Osteoblast (primary cell): ENCODE data around the gene VIT. TPM values are rescaled to one million over a fixed set of nuclear protein-coding genes. Genes with fewer than 3 reads are reported as not detected.

Experiments
- DNase-seq: peaks from one replicate; pipeline ENCODE4 v3.0.0; 2011; ENCODE audit warnings: low spot score, mixed read lengths; ENCODE audit not compliant: insufficient read length; ENCODE audit errors: missing footprints
- H2AFZ ChIP-seq: 2 replicates; pipeline ENCODE4 v1.6.0; 2011; ENCODE audit warnings: mild to moderate bottlenecking, low read length
- H3K27ac ChIP-seq: 2 replicates; pipeline ENCODE4 v1.5.1; 2011; ENCODE audit warnings: mild to moderate bottlenecking, low read depth, low read length, moderate library complexity
- H3K27me3 ChIP-seq: 2 replicates; pipeline ENCODE4 v1.6.0; 2012; ENCODE audit warnings: mild to moderate bottlenecking, control low read depth, inconsistent platforms, low read length, moderate library complexity; ENCODE audit not compliant: insufficient read depth
- H3K36me3 ChIP-seq: 2 replicates; pipeline ENCODE4 v1.5.1; 2011; ENCODE audit warnings: mild to moderate bottlenecking, low read length, control low read depth, moderate library complexity; ENCODE audit not compliant: insufficient read depth
- H3K4me1 ChIP-seq: 2 replicates; pipeline ENCODE4 v1.5.1; 2011; ENCODE audit warnings: mild to moderate bottlenecking, low read length, control low read depth, moderate library complexity; ENCODE audit not compliant: insufficient read depth
- H3K4me2 ChIP-seq: 2 replicates; pipeline ENCODE4 v1.6.0; 2011; ENCODE audit warnings: mild to moderate bottlenecking, low read length; ENCODE audit not compliant: insufficient read depth
- H3K4me3 ChIP-seq: fragments of 200-600 bp; sonication (generic); 3 replicates; pipeline ENCODE4 v1.5.1; 2012; ENCODE audit warnings: mild to moderate bottlenecking, low read length, inconsistent platforms; ENCODE audit not compliant: insufficient read depth
- H3K79me2 ChIP-seq: 2 replicates; pipeline ENCODE4 v1.6.0; 2012; ENCODE audit warnings: mild to moderate bottlenecking, low read length, control low read depth, inconsistent platforms; ENCODE audit not compliant: insufficient read depth
- H3K9me3 ChIP-seq: 2 replicates; pipeline ENCODE4 v1.5.1; 2011; ENCODE audit warnings: low read depth, low read length, control low read depth
- H4K20me1 ChIP-seq: 2 replicates; pipeline ENCODE4 v1.6.0; 2012; ENCODE audit warnings: mild to moderate bottlenecking, low read length, control low read depth; ENCODE audit not compliant: insufficient read depth
- total RNA-seq: library from RNA; depleted of rRNA; stranded (reverse); fragments of >200 nt; gene quantifications from 2 replicates; pipeline ENCODE4 v1.2.3, GENCODE V29; 2012
- TF ChIP-seq, protein P1 (sequence below): IDR thresholded peaks from 2 replicates; pipeline ENCODE4 v1.5.1; 2011; ENCODE audit warnings: mild to moderate bottlenecking, low read depth, low read length, moderate library complexity; ENCODE audit errors: extremely low read depth

VIT gene
- total RNA-seq, 1 donor: 31.1 TPM

GRCh38 chr2:36672199-36672598 is 24.3 kb upstream of the VIT start:
- no peak overlapping the region for H3K4me3 ChIP-seq
- H3K4me1 ChIP-seq: peaks cover 11% of the 10 kb centered on the region
- DNase-seq: peak; percentile 26
- TF ChIP-seq, protein P1, sequence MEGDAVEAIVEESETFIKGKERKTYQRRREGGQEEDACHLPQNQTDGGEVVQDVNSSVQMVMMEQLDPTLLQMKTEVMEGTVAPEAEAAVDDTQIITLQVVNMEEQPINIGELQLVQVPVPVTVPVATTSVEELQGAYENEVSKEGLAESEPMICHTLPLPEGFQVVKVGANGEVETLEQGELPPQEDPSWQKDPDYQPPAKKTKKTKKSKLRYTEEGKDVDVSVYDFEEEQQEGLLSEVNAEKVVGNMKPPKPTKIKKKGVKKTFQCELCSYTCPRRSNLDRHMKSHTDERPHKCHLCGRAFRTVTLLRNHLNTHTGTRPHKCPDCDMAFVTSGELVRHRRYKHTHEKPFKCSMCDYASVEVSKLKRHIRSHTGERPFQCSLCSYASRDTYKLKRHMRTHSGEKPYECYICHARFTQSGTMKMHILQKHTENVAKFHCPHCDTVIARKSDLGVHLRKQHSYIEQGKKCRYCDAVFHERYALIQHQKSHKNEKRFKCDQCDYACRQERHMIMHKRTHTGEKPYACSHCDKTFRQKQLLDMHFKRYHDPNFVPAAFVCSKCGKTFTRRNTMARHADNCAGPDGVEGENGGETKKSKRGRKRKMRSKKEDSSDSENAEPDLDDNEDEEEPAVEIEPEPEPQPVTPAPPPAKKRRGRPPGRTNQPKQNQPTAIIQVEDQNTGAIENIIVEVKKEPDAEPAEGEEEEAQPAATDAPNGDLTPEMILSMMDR: peak; percentile 76
- no peak overlapping the region for H2AFZ ChIP-seq
- H3K27ac ChIP-seq: no peak overlapping the region
- H3K27me3 ChIP-seq: no peaks in the 10 kb centered on the region
- H3K79me2 ChIP-seq: no peaks in the 10 kb centered on the region
- no peaks in the 10 kb centered on the region for H3K9me3 ChIP-seq
- no peaks in the 10 kb centered on the region for H3K36me3 ChIP-seq
- no peak overlapping the region for H3K4me2 ChIP-seq
- H4K20me1 ChIP-seq: no peaks in the 10 kb centered on the region

- Histone ChIP-seq H2AFZ (no peak overlapping the region), H3K4me3 (no peak overlapping the region), H3K27me3 (no peaks in the 10 kb centered on the region), H3K79me2 (no peaks in the 10 kb centered on the region), H3K36me3 (no peaks in the 10 kb centered on the region), H3K4me1 (peaks cover 14% of the 10 kb centered on the region), H3K4me2 (no peak overlapping the region), H4K20me1 (no peaks in the 10 kb centered on the region), H3K9me3 (no peaks in the 10 kb centered on the region), H3K27ac (no peak overlapping the region)
- DNase-seq: no peak
- TF ChIP-seq, protein P1: no peak
Observed at GRCh38 chr2:36675579-36676282, 20.8 kb upstream of the VIT start.

- H3K36me3 ChIP-seq: no peaks in the 10 kb centered on the region
- H3K4me2 ChIP-seq: no peak overlapping the region
- no peaks in the 10 kb centered on the region for H3K79me2 ChIP-seq
- DNase-seq: no peak
- TF ChIP-seq, protein P1: no peak
- peaks cover 8% of the 10 kb centered on the region for H3K4me1 ChIP-seq
- H3K9me3 ChIP-seq: no peaks in the 10 kb centered on the region
- H3K27me3 ChIP-seq: no peaks in the 10 kb centered on the region
- H3K27ac ChIP-seq: no peak overlapping the region
- no peak overlapping the region for H2AFZ ChIP-seq
- H3K4me3 ChIP-seq: no peak overlapping the region
- H4K20me1 ChIP-seq: no peaks in the 10 kb centered on the region
Observed at GRCh38 chr2:36676364-36676763, 20.1 kb upstream of the VIT start.

GRCh38 chr2:36677386-36677785 is 19.1 kb upstream of the VIT start:
- H3K4me1 ChIP-seq: peaks cover 6% of the 10 kb centered on the region
- no peak overlapping the region for H2AFZ ChIP-seq
- H3K36me3 ChIP-seq: no peaks in the 10 kb centered on the region
- no peak for DNase-seq
- no peaks in the 10 kb centered on the region for H4K20me1 ChIP-seq
- no peak overlapping the region for H3K27ac ChIP-seq
- H3K4me2 ChIP-seq: no peak overlapping the region
- no peaks in the 10 kb centered on the region for H3K79me2 ChIP-seq
- no peaks in the 10 kb centered on the region for H3K27me3 ChIP-seq
- no peaks in the 10 kb centered on the region for H3K9me3 ChIP-seq
- no peak overlapping the region for H3K4me3 ChIP-seq
- TF ChIP-seq, protein P1: no peak
